Erythroblast (primary cell): ENCODE results near the gene JSRP1.

Experiments
- GATA1 ChIP-seq: IDR thresholded peaks from 2 replicates; pipeline ENCODE4 v1.6.1; 2011; ENCODE audit warnings: low read depth, mild to moderate bottlenecking, control low read depth, low read length, moderate library complexity
- POLR2A ChIP-seq: IDR thresholded peaks from 2 replicates; pipeline ENCODE4 v1.6.1; 2011; ENCODE audit warnings: mild to moderate bottlenecking, low read length

DNA sequence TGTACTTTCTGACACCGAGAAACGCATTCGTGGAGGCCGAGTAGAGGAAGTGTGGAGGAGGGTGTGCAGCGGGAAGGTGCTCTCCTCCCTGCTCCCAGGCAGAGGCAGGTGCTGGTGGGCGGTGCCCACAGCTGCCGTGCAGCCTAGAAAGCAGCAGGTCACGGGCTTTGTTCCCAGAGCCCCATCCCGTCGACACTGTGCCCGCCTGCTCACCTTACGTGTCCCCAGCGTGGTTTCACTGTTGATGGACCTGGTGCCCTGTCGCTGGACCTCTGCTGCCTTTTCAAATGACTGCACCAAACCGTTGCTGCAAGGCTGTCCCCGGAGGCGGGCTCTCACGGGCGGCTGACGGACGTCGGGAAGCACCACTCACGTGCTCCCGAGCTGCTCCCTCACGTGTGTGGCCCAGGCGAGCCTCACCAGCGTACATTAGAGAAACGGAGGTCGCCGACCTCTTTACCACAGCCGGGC, 40.9 kb downstream of the JSRP1 start:
- no peak for TF ChIP-seq POLR2A
- TF ChIP-seq GATA1: no peak
